Fibroblast of villous mesenchyme (primary cell): Measurements from ENCODE around the gene PLD3. TPM values are rescaled to one million over a fixed set of nuclear protein-coding genes. Genes with fewer than 3 reads are reported as not detected.

Experiments
- DNase-seq: peaks from one replicate; pipeline ENCODE4 v3.0.0-alpha.2; 2010; ENCODE audit warnings: low read depth
- H3K4me3 ChIP-seq: 2 replicates; pipeline ENCODE4 v1.5.1; 2011; ENCODE audit warnings: low read depth, mild to moderate bottlenecking, low read length
- CTCF ChIP-seq: IDR thresholded peaks from 2 replicates; pipeline ENCODE4 v1.5.1; 2012; ENCODE audit warnings: low read depth, mild to moderate bottlenecking, low read length; ENCODE audit not compliant: insufficient read depth
- total RNA-seq: library from RNA; depleted of rRNA; stranded (reverse); fragments of >200 nt; gene quantifications from 2 replicates; pipeline ENCODE4 v1.2.3, GENCODE V29; 2012

Gene PLD3
- total RNA-seq, 1 donor = 146 TPM

- H3K4me3 ChIP-seq = no peak overlapping the region
- DNase-seq = no peak
- no peak for TF ChIP-seq CTCF
These were observed 70.6 kb downstream of the PLD3 start for GRCh38 chr19:40419066-40419612.

GRCh38 chr19:40419780-40420179, 71.3 kb downstream of the PLD3 start:
- no peak for DNase-seq
- no peak overlapping the region for H3K4me3 ChIP-seq
- TF ChIP-seq CTCF = no peak

GRCh38 chr19:40420451-40420765, 71.9 kb downstream of the PLD3 start:
- peak overlapping the region; percentile 72 for H3K4me3 ChIP-seq
- no peak for TF ChIP-seq CTCF
- DNase-seq = no peak

GRCh38 chr19:40420766-40421765, 72.6 kb downstream of the PLD3 start:
- peak; percentile 96 for TF ChIP-seq CTCF
- DNase-seq = peak; percentile 94
- peak overlapping the region; percentile 72 for H3K4me3 ChIP-seq

GRCh38 chr19:40421993-40422747, 73.7 kb downstream of the PLD3 start:
- DNase-seq = no peak
- H3K4me3 ChIP-seq = no peak overlapping the region
- no peak for TF ChIP-seq CTCF

GRCh38 chr19:40422748-40423566, 74.5 kb downstream of the PLD3 start:
- no peak for DNase-seq
- no peak overlapping the region for H3K4me3 ChIP-seq
- no peak for TF ChIP-seq CTCF
